Endothelial cell of umbilical vein (primary cell): ENCODE data around the gene MCCC2.

Experiments
- POLR2A ChIP-seq: IDR thresholded peaks from 2 replicates; pipeline ENCODE4 v1.6.1; 2012; ENCODE audit warnings: low read depth, mild to moderate bottlenecking, control low read depth, low read length
- POLR2AphosphoS5 ChIP-seq: IDR thresholded peaks from 2 replicates; pipeline ENCODE4 v1.6.1; 2012; ENCODE audit warnings: low read depth, mild to moderate bottlenecking, control low read depth, low read length, moderate library complexity; ENCODE audit not compliant: insufficient read depth
- TF ChIP-seq, protein P1 (sequence below), 2 donors: IDR thresholded peaks; 1 replicate in 1 of 2; 2 replicates in 1 of 2; pipeline ENCODE4 v1.5.1; 2011; ENCODE audit warnings: low read length in 2 of 2, mild to moderate bottlenecking in 2 of 2, moderate library complexity in 2 of 2, control low read depth in 1 of 2, inconsistent platforms in 1 of 2, low read depth in 1 of 2; ENCODE audit not compliant: insufficient read depth in 1 of 2; ENCODE audit errors: extremely low read depth in 1 of 2

DNA sequence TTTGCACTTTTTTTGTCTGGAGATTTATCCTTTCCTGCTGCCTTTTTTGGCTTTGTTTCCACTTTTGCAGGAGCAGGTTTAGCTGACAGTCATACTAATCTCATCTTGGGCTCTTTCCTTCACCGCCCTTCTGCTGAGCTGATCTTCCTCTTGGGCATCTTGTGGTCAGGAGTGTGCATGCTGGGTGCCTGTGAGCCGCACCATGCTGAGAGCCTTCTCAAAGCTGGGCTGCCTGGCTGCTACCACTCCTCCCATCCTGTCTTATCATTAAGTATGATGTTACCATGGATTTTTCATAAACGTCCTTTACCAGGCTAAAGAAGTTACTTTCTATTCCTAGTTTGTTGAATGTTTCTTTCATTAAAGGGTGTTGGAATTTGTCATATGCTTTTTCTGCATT, 49.5 kb upstream of the MCCC2 start:
- TF ChIP-seq, protein P1, sequence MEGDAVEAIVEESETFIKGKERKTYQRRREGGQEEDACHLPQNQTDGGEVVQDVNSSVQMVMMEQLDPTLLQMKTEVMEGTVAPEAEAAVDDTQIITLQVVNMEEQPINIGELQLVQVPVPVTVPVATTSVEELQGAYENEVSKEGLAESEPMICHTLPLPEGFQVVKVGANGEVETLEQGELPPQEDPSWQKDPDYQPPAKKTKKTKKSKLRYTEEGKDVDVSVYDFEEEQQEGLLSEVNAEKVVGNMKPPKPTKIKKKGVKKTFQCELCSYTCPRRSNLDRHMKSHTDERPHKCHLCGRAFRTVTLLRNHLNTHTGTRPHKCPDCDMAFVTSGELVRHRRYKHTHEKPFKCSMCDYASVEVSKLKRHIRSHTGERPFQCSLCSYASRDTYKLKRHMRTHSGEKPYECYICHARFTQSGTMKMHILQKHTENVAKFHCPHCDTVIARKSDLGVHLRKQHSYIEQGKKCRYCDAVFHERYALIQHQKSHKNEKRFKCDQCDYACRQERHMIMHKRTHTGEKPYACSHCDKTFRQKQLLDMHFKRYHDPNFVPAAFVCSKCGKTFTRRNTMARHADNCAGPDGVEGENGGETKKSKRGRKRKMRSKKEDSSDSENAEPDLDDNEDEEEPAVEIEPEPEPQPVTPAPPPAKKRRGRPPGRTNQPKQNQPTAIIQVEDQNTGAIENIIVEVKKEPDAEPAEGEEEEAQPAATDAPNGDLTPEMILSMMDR (IDR thresholded peaks at IDR 0.05; ENCODE audit: extremely low read depth in 1 of 2, insufficient read depth in 1 of 2, low read depth in 1 of 2, low read length in 2 of 2): no peak
- TF ChIP-seq POLR2A: no peak
- no peak for TF ChIP-seq POLR2AphosphoS5
